HG02885 (cell line): ENCODE results near the gene KLHL41.

Source experiments
- ATAC-seq: cut with Tn5 transposase; IDR thresholded peaks from one replicate; pipeline ENCODE4 v1.9.1; 2021; ENCODE audit warnings: mild to moderate bottlenecking; ENCODE audit not compliant: unreplicated experiment, poor library complexity

The KLHL41 gene

DNA sequence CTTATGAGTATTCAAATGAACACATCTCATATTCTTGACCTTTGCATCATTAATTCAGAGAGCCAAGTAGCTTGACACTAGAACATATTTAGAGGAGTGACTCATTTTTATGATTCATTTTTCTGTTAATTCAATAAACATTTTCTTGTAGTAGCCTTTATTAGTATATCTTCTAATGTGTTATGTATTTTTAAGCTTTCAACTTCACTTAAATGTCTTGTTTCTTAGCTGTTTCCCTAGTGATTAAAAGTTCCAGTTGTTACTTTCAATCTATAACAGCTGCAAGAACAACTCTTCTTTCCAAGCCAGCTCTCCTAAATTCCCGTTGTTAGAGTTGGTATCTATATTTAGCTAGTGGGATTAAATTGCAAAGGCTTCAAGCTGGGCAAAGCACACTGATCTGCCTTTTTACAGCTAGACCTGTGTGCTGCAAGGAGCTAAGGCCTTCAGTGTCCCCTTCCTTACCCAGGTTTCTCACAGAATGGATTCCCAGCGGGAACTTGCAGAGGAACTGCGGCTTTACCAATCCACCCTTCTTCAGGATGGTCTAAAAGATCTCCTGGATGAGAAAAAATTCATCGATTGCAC, at the start of gene KLHL41:
KLHL41 (plus strand) TSS at position 405 of the 588 bp plus-strand sequence; CDS start at position 482, 77 bp downstream.
- ATAC-seq: no peak

DNA sequence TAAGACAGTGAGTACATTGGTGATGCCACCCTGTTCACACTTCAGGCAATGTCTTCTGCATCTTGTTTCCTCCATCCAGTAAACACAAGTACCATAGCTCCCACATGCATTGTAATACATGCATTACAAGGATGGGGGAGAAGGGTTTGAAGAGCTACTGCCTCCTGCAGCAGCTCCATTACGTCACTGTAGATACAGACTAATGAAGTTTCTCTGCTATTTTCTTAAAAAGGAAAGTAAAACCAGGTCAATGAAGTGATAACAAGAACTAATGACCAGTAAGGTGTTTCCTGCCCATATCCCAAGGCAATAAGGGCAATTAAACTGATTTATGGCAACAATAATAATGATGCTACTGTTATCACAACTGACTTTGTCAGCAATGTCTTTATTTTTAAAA, 48.4 kb upstream of the KLHL41 start:
- peak; percentile 55 for ATAC-seq

DNA sequence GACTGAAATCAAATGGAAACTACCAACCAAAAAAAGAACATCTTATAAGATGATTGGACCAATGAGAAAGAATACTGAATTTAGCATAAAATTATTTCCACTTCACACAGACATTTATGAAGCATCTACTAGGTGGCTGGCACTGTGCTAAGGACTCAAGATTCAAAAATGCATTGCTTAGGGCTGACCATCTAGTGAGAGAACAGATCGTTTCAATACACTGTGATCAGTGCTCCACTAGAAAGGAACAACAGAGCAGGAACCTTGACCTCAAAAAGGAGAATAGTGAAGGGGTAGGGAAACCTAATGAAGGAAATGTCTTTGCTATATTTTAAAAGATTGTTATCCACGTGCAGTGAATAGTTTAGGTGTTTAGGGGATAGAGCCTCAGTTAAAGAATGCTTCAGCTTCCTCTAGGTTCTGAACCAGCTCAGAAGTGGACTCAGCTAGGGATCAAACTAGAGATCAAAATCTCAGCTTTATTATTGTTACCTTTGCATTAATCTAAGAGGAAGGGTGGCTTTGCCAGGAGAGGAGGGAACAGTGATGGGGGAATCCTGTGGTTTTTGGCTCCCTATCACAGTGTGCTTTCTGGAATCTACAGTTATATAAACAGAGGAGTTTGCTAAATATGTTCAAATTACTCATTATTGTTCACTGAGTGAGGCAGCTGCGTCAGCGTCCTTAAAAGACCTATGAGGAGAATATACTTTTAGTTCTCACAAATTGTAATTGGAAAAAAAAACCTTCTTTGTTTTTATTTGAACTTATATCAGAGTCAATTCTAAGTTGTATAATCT, 46.4 kb upstream of the KLHL41 start:
- ATAC-seq: no peak

DNA sequence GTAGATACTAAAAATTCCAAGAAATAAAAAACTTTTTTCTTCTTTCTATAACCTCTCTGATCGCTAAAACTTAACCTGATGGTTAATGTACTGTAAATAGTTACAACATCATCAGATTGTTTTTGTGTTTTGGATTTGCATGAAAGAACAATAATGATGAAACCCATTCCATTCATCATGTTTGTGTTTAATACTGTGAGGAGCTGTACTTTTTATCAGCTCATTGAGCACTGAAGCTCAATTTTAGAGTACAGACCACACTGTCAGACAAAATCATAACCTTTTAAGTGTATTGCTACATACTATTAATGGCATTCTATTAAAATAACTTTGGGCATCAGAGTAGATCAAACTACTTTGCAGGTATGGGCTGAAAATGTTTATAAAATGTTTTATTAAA, 45.0 kb upstream of the KLHL41 start:
- no peak for ATAC-seq

DNA sequence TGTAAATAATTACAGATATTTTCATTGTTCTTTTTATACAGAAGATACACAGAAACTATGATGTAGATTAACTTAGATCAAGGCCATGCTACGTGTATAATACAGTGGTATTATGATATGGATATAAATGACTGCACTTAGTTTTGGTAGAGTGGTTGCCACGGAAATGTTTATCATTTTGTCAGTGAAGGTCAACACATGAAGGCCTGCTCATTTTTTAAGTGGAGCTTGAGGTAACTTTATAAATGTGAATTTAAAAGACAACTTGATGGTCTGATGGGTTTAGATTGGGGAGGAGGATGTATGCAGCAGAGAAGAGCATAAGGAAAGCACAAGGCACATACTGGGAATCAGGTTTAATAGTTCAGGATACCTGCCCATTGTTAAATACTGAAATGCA, 44.6 kb upstream of the KLHL41 start:
- ATAC-seq: no peak

DNA sequence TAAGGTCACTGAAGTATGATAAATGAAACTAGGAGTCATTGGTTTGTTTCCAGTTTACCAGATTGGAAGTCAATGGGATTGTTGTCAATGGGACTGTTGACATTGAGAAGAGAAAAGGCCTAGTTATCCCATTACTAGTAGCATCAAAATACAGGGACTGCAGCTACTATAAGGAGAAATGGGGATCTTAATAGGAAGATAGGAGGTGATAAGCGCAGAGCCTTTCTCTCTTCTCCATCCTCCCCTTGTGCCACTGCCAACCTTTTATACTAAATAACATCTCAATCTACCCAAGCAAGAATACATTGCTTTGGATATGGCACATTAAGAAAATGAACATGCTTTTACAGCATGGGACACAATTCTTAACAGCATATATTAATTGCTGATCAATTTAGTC, 40.7 kb upstream of the KLHL41 start:
- no peak for ATAC-seq

DNA sequence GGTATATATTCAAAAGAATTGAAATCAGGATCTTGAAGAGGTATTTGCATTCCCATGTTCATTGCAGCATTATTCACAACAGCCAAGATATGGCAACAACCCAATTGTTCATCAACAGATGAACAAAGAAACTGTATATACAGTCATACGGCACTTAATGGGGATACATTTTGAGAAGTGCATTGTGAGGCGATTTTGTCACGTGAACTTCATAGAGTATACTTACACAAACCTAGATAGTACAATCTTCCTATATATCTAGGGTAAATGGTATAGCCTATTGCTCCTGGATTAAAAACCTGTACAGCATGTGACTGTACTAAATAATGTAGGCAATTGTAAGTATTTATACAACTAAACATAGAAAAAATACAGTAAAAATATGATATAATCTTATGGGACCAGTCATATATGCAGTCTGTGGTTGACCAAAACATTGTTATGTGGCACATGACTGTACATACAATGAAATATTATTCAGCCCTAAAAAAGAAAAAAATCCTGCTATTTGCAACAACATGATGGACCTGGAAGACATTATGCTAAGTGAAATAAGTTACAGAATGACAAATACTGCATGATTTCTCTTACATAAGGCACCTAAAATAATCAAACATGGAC, 39.4 kb upstream of the KLHL41 start:
- ATAC-seq: no peak

DNA sequence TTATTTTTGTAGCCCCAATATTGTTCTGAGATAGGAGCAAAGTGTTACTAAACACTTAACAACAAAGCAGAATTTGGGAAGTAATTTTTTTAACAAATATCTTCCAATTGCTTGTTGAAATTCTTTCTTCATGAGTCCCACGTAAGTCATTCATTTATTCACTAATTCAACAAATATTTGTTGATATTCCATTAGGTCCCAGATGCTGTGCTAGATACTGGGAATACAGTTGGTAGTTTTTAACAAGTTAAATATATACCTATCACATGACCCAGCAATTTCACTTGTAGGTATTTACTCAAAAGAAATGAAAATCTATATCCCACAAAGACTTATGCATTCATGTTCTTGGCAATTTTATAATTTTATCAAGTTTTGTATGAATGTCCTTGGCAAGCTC, 37.3 kb upstream of the KLHL41 start:
- no peak for ATAC-seq

DNA sequence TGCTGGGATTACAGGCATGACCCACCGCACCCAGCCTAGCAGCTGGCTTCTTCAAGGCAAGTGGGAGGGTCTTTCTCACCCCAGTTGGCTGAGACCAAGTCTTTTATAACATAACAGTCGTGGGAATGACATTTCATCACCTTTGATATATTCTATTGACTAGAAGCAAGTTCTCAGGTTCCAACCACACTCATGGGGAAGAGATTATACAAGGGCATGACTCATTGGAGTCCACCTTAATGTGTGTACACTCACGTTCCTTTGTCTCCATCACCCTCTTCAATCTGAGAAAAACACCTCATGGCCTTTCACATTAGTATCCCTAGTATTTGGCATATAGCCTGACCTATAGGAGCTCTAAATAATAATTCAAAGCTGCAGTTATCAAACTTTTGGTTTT, 33.0 kb upstream of the KLHL41 start:
- ATAC-seq: no peak

DNA sequence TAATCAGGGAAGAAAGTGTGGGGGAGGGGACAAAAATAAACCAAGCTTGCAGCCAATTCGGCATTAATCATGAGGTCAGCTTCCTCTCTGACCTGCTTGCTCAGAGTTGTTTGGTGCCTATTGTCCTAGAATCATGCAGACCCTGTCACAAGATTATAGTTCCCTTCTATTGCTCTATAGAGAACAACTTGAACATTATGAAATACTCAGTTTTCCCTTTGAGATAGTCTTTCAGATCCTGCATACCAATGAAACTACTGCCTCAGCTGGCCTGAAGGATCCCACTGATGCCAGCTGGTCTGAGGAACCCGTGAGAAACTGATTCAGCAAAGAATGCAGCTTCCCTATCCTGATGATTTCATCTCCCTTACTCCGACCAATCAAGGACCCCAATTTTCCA, 31.2 kb upstream of the KLHL41 start:
- ATAC-seq: no peak

DNA sequence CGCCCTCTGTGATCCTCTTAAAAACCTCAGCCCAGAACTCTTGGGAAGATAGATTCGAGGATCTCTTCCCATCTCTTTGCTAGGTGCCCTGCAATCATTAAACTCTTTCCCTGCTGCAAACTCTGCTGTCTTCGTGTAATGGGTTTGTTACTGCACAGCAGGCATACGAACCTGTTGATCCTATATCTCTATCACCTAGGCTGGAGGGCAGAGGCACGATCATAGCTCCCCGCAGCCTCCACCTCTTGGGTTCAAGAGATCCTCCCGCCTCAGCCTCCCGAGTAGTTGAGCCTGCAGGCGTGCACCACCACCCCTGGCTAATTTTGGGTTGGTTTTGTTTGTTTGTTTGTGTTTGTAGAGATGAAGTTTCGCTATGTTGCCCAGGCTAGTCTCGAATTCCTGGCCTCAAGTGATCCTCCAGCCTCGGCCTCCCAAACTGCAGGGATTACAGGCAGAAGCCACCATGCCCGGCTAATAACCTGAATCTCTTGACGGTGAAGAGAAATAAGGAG, 30.7 kb upstream of the KLHL41 start:
- no peak for ATAC-seq

DNA sequence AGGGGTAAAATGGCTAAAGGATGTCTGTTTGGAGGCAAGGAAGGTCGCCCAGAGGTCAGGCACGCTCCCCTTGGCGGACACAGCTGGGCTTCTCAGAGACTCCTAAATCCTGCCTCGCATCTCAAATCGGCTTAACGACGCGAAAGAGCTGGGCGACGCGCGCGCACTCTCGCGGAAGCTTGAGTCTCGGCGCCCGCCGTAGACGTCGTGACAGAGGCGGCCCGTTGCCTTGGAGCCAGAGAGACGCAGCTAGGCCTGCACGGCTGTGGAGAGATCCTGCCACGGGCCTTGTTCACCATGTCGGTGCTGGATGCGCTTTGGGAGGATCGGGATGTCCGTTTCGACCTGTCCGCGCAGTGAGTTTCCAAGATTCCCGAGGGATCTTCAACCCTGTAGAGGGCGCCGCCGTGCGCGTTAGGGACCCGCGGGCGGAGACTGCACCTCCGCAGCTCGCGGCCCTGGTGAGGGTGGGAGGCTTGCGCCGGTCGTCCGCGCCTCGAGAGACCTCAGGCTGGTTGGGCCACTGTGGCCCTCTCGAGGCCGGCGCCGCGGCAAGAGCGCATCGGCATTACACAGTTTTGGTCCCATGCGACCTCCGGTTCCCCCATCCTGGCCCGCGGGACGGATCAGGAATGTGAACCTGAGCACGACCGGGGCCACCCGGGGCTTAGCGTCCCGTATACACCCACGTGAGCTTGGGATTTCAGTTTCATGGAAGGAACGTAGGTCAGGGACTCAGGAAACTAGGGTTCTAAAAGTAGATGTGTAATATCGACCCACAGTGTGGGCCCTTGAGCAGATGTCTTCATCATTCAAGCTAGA, 30.0 kb upstream of the KLHL41 start, which contains the start of gene BBS5:
BBS5 (plus strand) TSS at position 238 of the 822 bp plus-strand sequence; CDS start at position 298, 60 bp downstream.
- ATAC-seq: peak; percentile 94

DNA sequence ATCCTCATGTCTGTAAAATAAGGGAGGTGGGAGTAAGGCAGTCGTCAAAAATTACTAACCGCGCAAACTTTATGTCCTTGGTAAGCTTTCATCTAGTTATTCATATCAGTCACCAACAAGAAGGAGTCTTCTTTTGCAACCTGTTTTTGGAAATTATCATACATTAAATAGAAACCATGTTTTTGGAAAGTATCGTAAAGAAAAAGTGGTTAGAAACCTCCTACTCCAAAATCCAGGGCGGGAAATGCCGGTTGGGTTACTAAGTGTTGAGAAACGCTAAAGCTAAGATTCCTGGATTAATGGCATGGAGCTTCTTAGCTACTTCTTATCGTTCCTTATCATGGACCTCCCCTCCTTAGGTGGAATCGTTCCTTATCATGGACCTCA, 29.4 kb upstream of the KLHL41 start:
- no peak for ATAC-seq

DNA sequence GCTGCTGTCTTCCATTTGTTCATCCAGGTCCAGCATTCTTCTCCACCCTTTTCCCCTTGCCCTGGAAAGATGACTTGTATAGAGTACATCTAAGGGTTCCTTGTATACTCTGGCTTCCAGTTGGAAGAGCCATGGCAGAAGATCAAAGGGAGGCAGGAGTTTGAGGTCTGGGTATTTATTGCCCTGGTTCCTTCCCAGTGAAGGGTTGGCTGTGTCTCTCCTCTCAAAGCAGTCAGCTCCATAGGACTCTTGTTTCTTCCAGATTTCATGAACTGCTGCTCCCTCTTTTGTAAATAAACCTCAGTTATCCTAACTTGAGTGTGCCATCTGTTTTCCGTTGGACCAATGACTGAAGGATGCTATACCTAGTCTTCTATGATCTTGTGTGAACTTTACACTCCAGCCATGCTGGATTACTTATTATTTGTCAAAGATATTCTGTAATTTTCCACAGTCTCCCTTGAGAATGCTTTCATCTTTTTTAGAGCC, 23.8 kb upstream of the KLHL41 start:
- no peak for ATAC-seq

DNA sequence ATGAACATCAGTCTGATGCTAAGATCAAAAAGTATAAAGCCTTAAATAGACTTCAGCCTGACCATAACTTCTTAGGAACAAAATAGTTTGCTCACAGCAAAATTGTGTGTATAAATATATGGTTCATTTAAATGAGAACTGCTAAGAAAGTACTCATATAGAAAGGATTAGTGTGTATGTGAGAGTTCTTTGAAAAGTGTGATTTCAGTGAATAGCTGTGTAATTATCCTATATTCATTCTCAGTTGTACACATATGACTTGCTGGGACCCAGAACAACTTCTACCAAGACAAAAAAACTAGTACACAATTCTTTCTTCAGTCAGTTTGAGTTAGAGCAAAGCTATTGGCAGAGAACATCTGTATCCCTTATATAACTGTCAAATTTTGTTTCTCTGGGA, 23.0 kb upstream of the KLHL41 start:
- ATAC-seq: no peak

DNA sequence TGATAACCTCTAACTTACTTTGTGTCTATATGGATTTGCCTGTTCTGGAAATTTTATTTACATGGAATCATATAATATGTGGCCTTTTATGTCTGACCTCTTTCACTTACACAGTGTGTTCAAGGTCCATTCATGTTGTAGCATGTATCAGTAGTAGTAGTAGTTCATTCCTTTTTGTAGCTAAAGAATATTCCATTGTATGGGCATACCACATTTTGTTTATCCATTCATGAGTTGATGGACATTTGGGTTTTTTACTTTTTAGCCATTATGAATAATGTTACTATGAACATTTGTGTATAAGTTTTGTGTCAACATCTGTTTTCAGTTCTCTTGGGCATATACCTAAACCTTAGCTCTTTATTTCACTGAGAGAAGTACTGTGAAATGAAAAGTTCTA, 18.7 kb upstream of the KLHL41 start:
- no peak for ATAC-seq

DNA sequence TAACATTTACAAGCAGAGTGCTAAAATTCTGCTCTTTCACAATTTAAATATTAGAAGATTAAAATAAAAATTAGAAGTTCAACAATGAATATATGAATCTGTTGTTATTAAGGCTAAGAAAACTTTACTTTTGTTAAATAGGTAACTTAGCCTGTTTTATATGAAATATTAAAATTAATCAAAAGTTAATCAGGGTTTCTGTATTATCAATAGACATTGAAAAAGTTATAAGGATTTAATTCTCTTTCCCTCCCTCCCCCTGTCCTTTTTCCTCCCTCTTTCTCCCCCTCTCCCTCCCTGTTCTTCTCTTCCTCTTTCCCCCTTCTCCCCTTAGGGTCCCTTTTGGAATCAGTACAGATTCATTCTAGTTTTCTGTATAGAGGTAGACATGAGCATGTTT, 18.1 kb upstream of the KLHL41 start:
- ATAC-seq: no peak

DNA sequence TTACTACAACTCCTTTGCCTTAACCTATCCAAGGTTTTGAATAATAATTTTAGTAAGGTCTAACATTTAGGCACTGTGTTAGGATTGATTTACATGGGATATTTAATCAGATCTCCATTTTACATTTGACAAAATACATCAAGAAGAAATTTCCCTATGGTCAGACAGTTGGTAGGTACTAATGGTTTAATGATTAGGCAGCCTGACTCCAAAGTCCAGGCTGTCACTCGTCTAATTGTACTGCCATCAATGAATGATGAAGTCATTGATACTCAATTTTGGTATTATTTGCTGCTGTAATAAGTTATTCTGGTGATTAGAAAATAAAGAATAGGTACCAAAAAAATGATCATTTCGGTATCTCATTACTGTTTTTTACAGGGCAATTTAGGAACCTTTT, 16.1 kb upstream of the KLHL41 start:
- ATAC-seq: no peak

DNA sequence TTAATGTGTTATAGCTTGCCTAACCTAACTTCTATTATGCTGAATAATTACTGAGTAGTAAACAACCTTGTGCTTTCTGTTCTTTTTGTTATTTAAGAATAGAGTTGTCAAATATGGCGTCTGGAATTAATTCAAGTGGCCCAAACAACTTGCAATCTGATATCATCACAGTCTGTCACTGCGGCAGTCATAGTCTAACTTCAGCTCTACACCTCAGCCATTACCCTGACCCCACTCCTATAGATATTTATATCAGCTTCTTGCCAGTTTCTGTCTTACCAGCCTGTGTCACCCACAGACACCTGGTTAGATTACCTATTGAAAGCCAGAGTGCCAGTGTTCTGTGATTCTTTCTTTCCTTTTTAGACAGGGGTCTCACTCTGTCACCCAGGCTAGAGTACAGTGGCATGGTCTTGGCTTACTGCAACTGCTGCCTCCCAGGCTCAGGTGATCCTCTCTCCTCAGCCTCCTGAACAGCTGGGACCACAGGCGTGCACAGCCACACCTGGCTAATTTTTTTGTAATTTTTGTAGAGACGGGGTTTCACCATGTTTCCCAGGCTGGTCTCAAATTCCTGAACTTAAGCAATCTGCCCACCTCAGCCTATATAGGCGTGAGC, 14.1 kb upstream of the KLHL41 start:
- no peak for ATAC-seq

DNA sequence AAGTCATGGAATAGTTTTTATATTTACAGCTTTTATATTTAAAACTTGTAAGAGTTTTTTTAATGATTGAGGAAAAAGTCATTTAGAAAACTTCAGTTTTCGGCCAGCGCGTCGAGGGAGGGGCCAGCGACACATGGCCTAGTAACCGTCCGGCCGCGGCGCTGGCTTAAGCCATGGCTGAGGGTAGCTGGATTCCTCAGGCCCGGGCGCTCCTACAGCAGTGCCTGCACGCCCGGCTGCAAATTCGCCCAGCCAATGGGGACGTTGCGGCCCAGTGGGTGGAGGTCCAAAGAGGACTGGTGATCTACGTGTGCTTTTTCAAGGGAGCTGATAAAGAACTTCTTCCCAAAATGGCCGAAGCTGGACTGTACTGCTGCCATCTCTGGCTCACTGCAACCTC, 4.9 kb upstream of the KLHL41 start:
- no peak for ATAC-seq
